Activated CD4-positive, alpha-beta T cell treated with anti-CD3 and anti-CD28 coated beads for 1 hour (primary cell): ENCODE measurements around the gene SIVA1.
A peak's percentile ranks its signal among the peaks of the same experiment; 100 is the strongest.

Experiments used
- DNase-seq: peaks from one replicate; pipeline ENCODE4 v3.0.0-alpha.2; 2020

SIVA1 gene

DNA sequence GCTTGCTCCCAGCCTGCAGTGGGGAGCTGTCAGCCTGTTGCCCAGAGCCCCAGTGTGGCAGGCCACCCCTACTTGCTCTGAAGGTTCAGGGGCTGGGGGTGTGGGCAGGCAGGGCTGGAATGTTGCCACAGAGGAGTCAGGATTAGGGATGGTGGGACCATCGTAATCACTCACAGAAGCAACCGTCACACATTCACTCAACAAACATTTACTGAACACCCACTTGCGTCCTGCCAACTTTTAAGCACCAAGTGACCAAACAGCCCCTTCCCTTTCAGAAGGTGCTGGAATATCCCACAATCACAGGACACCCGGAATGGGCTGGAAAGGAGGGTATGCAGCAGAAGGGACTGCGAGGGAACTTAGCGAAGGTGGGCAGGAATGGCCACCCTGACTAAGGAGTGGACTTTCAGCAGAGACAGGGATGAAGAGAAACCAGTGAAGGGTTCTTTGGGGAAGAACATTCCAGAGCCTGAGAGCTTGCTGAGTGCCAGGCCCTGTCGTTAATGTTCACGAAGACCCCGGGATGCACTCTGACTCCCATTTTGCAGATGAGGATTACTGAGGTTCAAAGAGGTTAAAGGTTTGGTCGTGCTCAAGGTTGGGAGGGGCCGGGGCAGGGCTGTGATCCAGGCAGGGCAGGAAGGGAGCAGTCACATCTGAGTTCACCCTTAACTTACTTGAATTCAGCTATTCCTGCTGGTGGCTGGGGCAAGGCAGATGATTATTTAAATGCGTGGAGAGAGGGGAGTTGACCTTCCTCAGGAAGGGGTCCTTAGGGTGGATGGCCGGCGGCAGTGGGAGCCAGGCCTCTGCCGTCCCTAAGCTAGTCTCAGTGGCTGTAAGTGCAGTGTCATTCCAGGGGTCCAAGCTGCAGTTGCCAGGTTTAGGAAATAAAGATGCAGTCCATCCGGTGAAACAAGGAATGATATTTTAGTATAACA, 45.6 kb downstream of the SIVA1 start:
- DNase-seq = no peak

DNA sequence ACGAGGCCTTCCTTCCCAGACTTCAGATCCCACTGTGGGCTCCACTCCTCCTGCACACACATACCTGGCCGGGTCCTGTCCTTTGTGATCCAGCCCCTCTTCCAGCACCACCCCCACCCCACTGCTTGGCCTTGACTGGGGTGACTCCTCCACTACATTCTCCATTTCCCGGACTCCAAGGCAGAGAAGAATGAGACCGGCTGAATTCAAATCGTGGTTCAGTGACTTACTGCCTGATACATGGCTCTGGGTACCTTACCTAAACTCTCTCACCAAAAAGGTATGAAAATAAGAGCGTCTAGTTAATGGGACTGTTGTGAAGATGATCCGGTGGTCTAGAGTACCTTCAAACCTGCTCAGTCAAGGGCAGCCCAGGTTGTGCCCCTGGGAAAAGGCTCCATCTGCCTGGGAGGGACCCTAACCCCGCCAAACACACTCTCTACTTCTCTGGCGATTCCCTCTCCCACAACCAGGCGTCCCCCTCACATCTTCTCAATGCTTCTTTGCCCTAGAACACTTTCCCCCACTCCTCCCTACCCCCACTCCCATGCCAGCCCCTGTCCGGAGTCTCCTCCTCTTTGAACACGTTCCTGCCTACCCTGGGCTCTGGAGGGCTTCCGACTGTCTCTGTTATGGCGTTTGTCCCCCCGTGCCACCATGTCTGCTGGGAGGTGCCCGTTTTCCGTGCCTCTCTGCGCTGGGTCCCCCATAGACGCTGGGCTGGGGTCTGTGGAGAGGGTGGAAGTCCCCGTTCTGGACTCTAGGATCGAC, 46.5 kb downstream of the SIVA1 start:
- DNase-seq = no peak

GRCh38 chr14:104800015-104800770, 47.2 kb downstream of the SIVA1 start:
- peak; percentile 79 for DNase-seq

DNA sequence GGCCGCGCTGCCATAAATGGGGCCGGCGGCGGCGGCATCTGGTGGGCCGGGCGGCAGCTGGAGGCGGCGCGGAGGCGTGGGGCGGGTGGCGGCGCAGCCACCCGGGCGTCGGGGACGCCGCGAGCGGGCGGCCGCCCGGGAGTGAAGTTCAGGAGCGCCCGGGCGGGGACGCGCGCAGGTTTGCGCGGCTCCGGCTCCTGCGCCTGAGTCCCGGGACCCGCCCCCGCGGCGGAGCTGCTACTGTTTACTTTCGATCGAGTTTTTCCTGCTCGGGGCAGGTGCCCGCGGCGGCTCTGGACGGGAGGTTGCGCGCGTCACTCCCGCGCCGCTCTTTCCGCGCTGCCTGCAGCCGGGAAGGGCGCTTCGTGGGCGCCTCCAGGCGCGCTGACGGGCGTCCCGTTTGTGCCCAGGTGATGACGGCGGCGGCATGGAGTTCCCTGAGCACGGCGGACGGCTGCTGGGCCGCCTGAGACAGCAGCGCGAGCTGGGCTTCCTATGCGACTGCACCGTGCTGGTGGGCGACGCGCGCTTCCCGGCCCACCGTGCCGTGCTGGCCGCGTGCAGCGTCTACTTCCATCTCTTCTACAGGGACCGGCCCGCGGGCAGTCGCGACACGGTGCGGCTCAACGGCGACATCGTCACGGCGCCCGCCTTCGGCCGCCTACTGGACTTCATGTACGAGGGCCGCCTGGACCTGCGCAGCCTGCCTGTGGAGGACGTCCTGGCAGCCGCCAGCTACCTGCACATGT, 48.0 kb downstream of the SIVA1 start, which contains the start of gene ZBTB42:
ZBTB42 (plus strand) TSS at position 331 of the 749 bp plus-strand sequence; CDS start at position 428, 97 bp downstream.
- DNase-seq = peak; percentile 64

DNA sequence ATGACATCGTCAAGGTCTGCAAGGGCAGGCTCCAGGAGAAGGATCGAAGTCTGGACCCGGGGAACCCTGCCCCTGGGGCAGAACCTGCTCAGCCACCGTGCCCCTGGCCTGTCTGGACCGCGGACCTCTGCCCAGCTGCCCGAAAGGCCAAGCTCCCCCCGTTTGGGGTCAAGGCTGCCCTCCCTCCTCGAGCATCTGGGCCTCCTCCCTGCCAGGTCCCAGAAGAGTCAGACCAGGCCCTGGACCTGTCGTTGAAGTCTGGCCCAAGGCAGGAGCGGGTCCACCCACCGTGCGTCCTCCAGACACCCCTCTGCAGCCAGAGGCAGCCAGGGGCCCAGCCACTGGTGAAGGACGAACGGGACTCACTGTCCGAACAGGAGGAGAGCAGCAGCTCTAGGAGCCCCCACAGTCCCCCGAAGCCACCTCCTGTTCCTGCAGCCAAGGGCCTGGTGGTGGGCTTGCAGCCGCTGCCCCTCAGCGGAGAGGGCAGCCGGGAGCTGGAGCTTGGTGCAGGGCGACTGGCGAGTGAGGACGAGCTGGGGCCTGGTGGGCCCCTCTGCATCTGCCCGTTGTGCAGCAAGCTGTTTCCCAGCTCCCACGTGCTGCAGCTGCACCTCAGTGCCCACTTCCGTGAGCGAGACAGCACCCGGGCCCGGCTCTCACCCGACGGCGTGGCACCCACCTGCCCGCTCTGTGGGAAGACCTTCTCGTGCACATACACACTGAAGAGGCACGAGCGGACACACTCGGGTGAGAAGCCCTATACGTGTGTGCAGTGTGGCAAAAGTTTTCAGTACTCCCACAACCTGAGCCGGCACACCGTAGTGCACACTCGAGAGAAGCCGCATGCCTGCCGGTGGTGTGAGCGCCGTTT, 48.8 kb downstream of the SIVA1 start:
- no peak for DNase-seq

GRCh38 chr14:104802394-104803184, 49.6 kb downstream of the SIVA1 start:
- DNase-seq = no peak

- DNase-seq = no peak
Observed at GRCh38 chr14:104803280-104803911, 50.4 kb downstream of the SIVA1 start.

DNA sequence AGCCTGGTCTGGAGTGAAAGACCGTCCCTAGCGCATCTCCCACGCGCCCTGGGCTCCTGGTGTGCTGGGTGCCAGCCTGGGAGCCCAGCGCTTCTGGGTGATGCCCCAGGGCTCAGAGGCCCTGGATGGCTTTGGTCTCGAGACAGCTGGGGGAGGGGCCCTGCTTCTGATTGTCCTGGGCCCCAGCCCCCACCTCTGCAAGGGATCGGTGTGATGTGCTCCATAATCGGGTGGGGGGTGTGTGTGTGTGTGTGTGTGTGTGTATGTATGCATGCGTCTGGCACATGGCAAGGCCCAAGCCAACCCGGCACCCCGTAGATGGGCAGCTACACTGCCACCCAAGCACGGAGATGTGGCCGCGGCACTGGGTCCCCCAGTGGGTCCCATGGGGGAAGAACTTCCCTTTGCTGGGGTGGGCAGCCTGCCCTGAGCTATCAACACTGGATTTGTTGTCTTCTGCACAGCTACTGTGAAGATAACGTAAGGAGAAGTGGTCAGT, 51.0 kb downstream of the SIVA1 start:
- no peak for DNase-seq

- no peak for DNase-seq
Observed at GRCh38 chr14:104804481-104805325, 51.8 kb downstream of the SIVA1 start.

DNA sequence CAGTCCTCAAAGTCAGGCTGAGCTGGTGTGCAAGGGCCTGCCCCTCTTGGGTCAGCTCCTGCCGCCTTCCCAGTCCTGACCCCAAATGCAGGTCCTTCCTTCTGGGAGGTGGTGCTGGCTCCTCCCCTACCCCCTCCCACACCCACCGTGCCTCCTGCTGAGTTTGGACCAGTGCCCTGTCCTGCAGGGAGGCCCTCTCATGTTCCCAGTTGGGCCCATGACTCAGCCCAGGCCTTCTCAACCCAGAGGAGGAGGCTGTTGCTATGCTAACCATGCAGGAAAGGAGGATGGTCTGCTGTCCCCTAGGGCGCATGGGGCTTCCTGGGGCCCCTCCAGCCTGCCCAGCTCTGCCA, 52.4 kb downstream of the SIVA1 start:
- no peak for DNase-seq

GRCh38 chr14:104805941-104806624, 53.1 kb downstream of the SIVA1 start:
- DNase-seq = no peak

DNA sequence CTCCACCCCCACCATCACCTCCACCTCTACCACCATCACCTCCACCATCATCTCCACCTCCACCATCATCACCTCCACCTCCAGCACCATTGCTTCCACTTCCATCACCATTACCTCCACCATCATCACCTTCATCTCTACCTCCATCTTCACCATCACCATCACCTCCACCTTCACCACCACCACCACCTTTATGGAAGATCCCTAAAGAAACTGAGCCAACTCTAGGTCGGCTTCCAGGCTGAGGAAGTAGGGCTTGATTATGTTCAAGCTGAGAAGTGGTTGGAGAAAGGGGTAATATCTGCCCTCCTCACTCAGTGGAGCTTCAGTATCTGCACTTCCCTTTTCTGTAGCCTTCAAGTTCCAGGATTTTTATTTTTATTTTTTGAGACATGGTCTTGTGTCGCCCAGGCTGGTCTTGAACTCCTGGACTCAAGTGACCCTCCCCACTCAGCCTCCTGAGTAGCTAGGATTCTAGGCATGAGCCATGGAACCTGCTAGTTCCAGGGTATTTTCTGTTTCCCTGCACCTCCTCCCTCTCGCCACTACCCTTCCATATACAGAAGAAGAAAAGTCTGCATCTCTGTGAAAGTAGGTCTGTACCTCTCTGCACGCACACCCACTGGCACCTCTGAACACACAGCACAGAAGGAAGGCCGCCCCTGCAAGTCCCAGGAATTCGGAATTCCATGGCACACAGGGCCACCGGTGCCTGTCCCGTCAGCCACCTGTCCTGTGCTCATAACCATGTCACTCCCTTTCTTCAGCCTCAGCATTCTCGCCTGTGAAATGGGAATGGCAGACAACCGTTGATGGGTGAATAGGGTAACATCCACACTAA, 53.9 kb downstream of the SIVA1 start:
- no peak for DNase-seq

GRCh38 chr14:104808456-104808855, 55.5 kb downstream of the SIVA1 start:
- DNase-seq = no peak
